ENCODE measurements around the gene CMYA5. TPM values are rescaled to one million over a fixed set of nuclear protein-coding genes. Genes with fewer than 3 reads are reported as not detected.

The CMYA5 gene
- total RNA-seq, 2 experiments from 2014 or later, result 0.21 to 0.25 TPM

GRCh38 chr5:79730564-79730963 lies 40.9 kb downstream of the CMYA5 start:
- intact Hi-C loops (cut with DNase I, micrococcal nuclease), result no loop called here
- Mint-ChIP-seq H3K9me3 (ENCODE audit: low read depth) (no peaks in the 10 kb centered on the region), H3K36me3 (ENCODE audit: low read depth) (no peaks in the 10 kb centered on the region), H3K4me1 (peaks cover 40% of the 10 kb centered on the region), H3K27me3 (peaks cover 60% of the 10 kb centered on the region), H3K4me3 (no peak overlapping the region), H3K27ac (no peak overlapping the region)
- POLR2A ChIA-PET, result no interaction called here
- no peak for DNase-seq
- no peak for ATAC-seq
- CTCF ChIA-PET, result interaction anchor here (0.6 to 1.6 kb wide), 3 partner anchors 27 to 352 kb away, joined by 3 to 4 read pairs (median 4); no protein-coding TSS in a partner anchor

- H3K9me3 Mint-ChIP-seq (ENCODE audit: low read depth), result no peaks in the 10 kb centered on the region
- ATAC-seq (no peak), DNase-seq (no peak)
- no peak overlapping the region for H3K27ac Mint-ChIP-seq
- H3K4me3 Mint-ChIP-seq, result no peak overlapping the region
- ChIA-PET CTCF (interaction anchor here (0.6 to 1.1 kb wide), 3 partner anchors 19 to 126 kb away, joined by 3 to 4 read pairs (median 3); no protein-coding TSS in a partner anchor), POLR2A (no interaction called here)
- H3K36me3 Mint-ChIP-seq (ENCODE audit: low read depth), result no peaks in the 10 kb centered on the region
- H3K4me1 Mint-ChIP-seq, result peaks cover 53% of the 10 kb centered on the region
- intact Hi-C loops (cut with DNase I, micrococcal nuclease), result no loop called here
- peaks cover 59% of the 10 kb centered on the region for H3K27me3 Mint-ChIP-seq
Measured at GRCh38 chr5:79731775-79732174, 42.1 kb downstream of the CMYA5 start.

GRCh38 chr5:79736528-79737514 lies 47.2 kb downstream of the CMYA5 start:
- H3K27ac Mint-ChIP-seq, result peak overlapping the region; percentile 73
- no peaks in the 10 kb centered on the region for H3K9me3 Mint-ChIP-seq (ENCODE audit: low read depth)
- H3K36me3 Mint-ChIP-seq (ENCODE audit: low read depth), result no peaks in the 10 kb centered on the region
- peak overlapping the region; percentile 53 for H3K4me3 Mint-ChIP-seq
- ATAC-seq (peak; percentile 86), DNase-seq (peak; percentile 12)
- peaks cover 59% of the 10 kb centered on the region for H3K4me1 Mint-ChIP-seq
- intact Hi-C loops (cut with DNase I, micrococcal nuclease), result loop anchor here in 1 of 2 experiments (2.0 kb wide), 1 partner anchor 176 kb away; no protein-coding TSS in a partner anchor
- ChIA-PET POLR2A (interaction anchor here (0.6 kb wide), 2 partner anchors 174 to 499 kb away, joined by 3 to 6 read pairs; no protein-coding TSS in a partner anchor), CTCF (interaction anchor here (0.9 to 1.1 kb wide), 3 partner anchors 346 to 752 kb away, joined by 3 to 4 read pairs (median 3); partner anchors contain the start of gene ARSB)
- H3K27me3 Mint-ChIP-seq, result peaks cover 28% of the 10 kb centered on the region

- ChIA-PET POLR2A (no interaction called here), CTCF (no interaction called here)
- Mint-ChIP-seq H3K4me3 (no peak overlapping the region), H3K27me3 (peaks cover 15% of the 10 kb centered on the region), H3K9me3 (ENCODE audit: low read depth) (no peaks in the 10 kb centered on the region), H3K36me3 (ENCODE audit: low read depth) (no peaks in the 10 kb centered on the region), H3K27ac (no peak overlapping the region), H3K4me1 (peaks cover 44% of the 10 kb centered on the region)
- ATAC-seq, result no peak
- intact Hi-C loops (cut with DNase I, micrococcal nuclease), result no loop called here
- no peak for DNase-seq
Measured at GRCh38 chr5:79738349-79738748, 48.7 kb downstream of the CMYA5 start.

- H3K27ac Mint-ChIP-seq, result no peak overlapping the region
- ATAC-seq (no peak), DNase-seq (no peak)
- no peak overlapping the region for H3K4me3 Mint-ChIP-seq
- no peaks in the 10 kb centered on the region for H3K9me3 Mint-ChIP-seq (ENCODE audit: low read depth)
- intact Hi-C loops (cut with DNase I, micrococcal nuclease), result no loop called here
- ChIA-PET CTCF (interaction anchor here (0.6 kb wide), 1 partner anchor 971 kb away, joined by 3 read pairs; no protein-coding TSS in a partner anchor), POLR2A (no interaction called here)
- no peaks in the 10 kb centered on the region for H3K36me3 Mint-ChIP-seq (ENCODE audit: low read depth)
- peaks cover 9% of the 10 kb centered on the region for H3K27me3 Mint-ChIP-seq
- peaks cover 10% of the 10 kb centered on the region for H3K4me1 Mint-ChIP-seq
Measured at GRCh38 chr5:79742549-79743136, 53.0 kb downstream of the CMYA5 start.

- ChIA-PET POLR2A (no interaction called here), CTCF (no interaction called here)
- Mint-ChIP-seq H3K27me3 (peaks cover 5% of the 10 kb centered on the region), H3K4me1 (no peaks in the 10 kb centered on the region), H3K4me3 (no peak overlapping the region), H3K9me3 (ENCODE audit: low read depth) (no peaks in the 10 kb centered on the region), H3K36me3 (ENCODE audit: low read depth) (no peaks in the 10 kb centered on the region), H3K27ac (no peak overlapping the region)
- no peak for ATAC-seq
- intact Hi-C loops (cut with DNase I, micrococcal nuclease), result no loop called here
- DNase-seq, result no peak
Measured at GRCh38 chr5:79743846-79744605, 54.4 kb downstream of the CMYA5 start.

GRCh38 chr5:79745255-79745654 lies 55.6 kb downstream of the CMYA5 start:
- H3K27ac Mint-ChIP-seq, result no peak overlapping the region
- intact Hi-C loops (cut with DNase I, micrococcal nuclease), result no loop called here
- peaks cover 5% of the 10 kb centered on the region for H3K27me3 Mint-ChIP-seq
- H3K4me1 Mint-ChIP-seq, result no peaks in the 10 kb centered on the region
- ChIA-PET CTCF (interaction anchor here (0.6 kb wide), 1 partner anchor 1491 kb away, joined by 3 read pairs; no protein-coding TSS in a partner anchor), POLR2A (no interaction called here)
- no peaks in the 10 kb centered on the region for H3K9me3 Mint-ChIP-seq (ENCODE audit: low read depth)
- H3K36me3 Mint-ChIP-seq (ENCODE audit: low read depth), result no peaks in the 10 kb centered on the region
- no peak overlapping the region for H3K4me3 Mint-ChIP-seq
- no peak for DNase-seq
- no peak for ATAC-seq

GRCh38 chr5:79746642-79747569 lies 57.3 kb downstream of the CMYA5 start:
- POLR2A ChIA-PET, result no interaction called here

GRCh38 chr5:79750611-79751510 lies 61.2 kb downstream of the CMYA5 start:
- no peak overlapping the region for H3K4me3 Mint-ChIP-seq
- no peak for DNase-seq
- POLR2A ChIA-PET, result no interaction called here
- CTCF ChIA-PET, result no interaction called here
- ATAC-seq, result no peak
- H3K4me1 Mint-ChIP-seq, result peaks cover 3% of the 10 kb centered on the region
- H3K27ac Mint-ChIP-seq, result no peak overlapping the region
- H3K27me3 Mint-ChIP-seq, result peaks cover 11% of the 10 kb centered on the region
- intact Hi-C loops (cut with DNase I, micrococcal nuclease), result no loop called here
- H3K9me3 Mint-ChIP-seq (ENCODE audit: low read depth), result no peaks in the 10 kb centered on the region
- H3K36me3 Mint-ChIP-seq (ENCODE audit: low read depth), result no peaks in the 10 kb centered on the region

More at GRCh38 chr5:79746642-79747569, 57.3 kb downstream of the CMYA5 start:
- Mint-ChIP-seq H3K9me3 (ENCODE audit: low read depth) (no peaks in the 10 kb centered on the region), H3K4me1 (no peaks in the 10 kb centered on the region), H3K27me3 (peaks cover 15% of the 10 kb centered on the region), H3K4me3 (no peak overlapping the region), H3K36me3 (ENCODE audit: low read depth) (no peaks in the 10 kb centered on the region), H3K27ac (no peak overlapping the region)
- CTCF ChIA-PET, result no interaction called here
- DNase-seq (no peak), ATAC-seq (no peak)
- intact Hi-C loops (cut with DNase I, micrococcal nuclease), result no loop called here

- DNase-seq (no peak), ATAC-seq (no peak)
- intact Hi-C loops (cut with DNase I, micrococcal nuclease), result no loop called here
- Mint-ChIP-seq H3K9me3 (ENCODE audit: low read depth) (no peaks in the 10 kb centered on the region), H3K27me3 (peaks cover 10% of the 10 kb centered on the region), H3K4me3 (no peak overlapping the region), H3K27ac (no peak overlapping the region), H3K36me3 (ENCODE audit: low read depth) (no peaks in the 10 kb centered on the region), H3K4me1 (peaks cover 10% of the 10 kb centered on the region)
- ChIA-PET POLR2A (no interaction called here), CTCF (interaction anchor here (0.6 to 1.4 kb wide), 4 partner anchors 9 to 520 kb away, joined by 3 to 4 read pairs (median 4); no protein-coding TSS in a partner anchor)
Measured at GRCh38 chr5:79753092-79753491, 63.5 kb downstream of the CMYA5 start.
